ENCODE data around the gene MT1F.

MT1F gene

DNA sequence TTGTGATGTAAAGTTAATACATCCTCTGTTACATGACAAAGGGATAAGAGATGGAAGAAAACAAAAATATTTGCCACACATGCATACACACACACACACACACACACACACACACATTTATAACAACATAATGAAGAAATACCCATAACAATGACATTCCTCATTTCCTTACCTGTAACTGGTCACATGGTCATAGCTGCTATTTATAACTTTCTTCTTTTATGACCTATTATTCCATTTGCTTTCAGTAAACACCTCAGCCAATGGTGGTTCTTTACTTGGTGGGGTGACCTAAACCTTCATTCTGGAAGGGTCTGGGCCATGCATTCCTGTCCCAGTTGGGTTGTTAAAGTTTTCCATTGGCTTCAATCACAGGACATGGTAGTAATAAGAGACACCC, 44.1 kb upstream of the MT1F start:
- H3K18ac ChIP-seq (ENCODE audit: low read length): no peak overlapping the region
- no peak overlapping the region for H2AK5ac ChIP-seq (ENCODE audit: low read depth, low read length)
- H3K79me1 ChIP-seq (ENCODE audit: low read depth, low read length): no peaks in the 10 kb centered on the region
- H2BK120ac ChIP-seq (ENCODE audit: low read depth, low read length): no peak overlapping the region
- H3K23ac ChIP-seq (ENCODE audit: low read depth, low read length, poor library complexity): no peak overlapping the region
- H3K27me3 ChIP-seq (ENCODE audit: control insufficient read depth in 3 of 3, insufficient read depth in 3 of 3, low read depth in 1 of 3, low read length in 3 of 3): peaks cover 25 to 65% (median 61%) of the 10 kb centered on the region in 3 experiments
- H3K4me1 ChIP-seq (ENCODE audit: control insufficient read depth in 2 of 2, insufficient read depth in 1 of 2, low read depth in 1 of 2, low read length in 2 of 2): peaks cover 17 to 18% of the 10 kb centered on the region in 2 donors
- H3K4me2 ChIP-seq (ENCODE audit: insufficient read depth, low read length, poor library complexity, severe bottlenecking): no peak overlapping the region
- H3K9ac ChIP-seq (ENCODE audit: low read depth, low read length, poor library complexity): no peak overlapping the region
- no peaks in the 10 kb centered on the region for H3K36me3 ChIP-seq (replicated peaks in 1 of 2; ENCODE audit: control insufficient read depth in 2 of 2, insufficient read depth in 2 of 2, low read length in 2 of 2)
- H2BK12ac ChIP-seq (ENCODE audit: low read length): no peak overlapping the region
- H3K4me3 ChIP-seq (ENCODE audit: low read length in 2 of 2): no peak overlapping the region
- DNase-seq (ENCODE audit: low spot score): no peak
- peaks cover 0 to 5% of the 10 kb centered on the region in 2 donors for H3K9me3 ChIP-seq (replicated peaks in 1 of 2; ENCODE audit: control insufficient read depth in 2 of 2, insufficient read depth in 1 of 2, low read depth in 1 of 2, low read length in 2 of 2)
- H2AFZ ChIP-seq (ENCODE audit: low read length): no peak overlapping the region
- no peak overlapping the region for H4K91ac ChIP-seq (ENCODE audit: low read depth, low read length, poor library complexity)
- no peak overlapping the region for H3K27ac ChIP-seq (replicated peaks; ENCODE audit: low read length)
- H2BK5ac ChIP-seq (ENCODE audit: low read length): no peak overlapping the region
- H4K8ac ChIP-seq (ENCODE audit: low read depth, low read length): no peak overlapping the region
- no peak overlapping the region for H3K4ac ChIP-seq (ENCODE audit: low read length)
- H3K14ac ChIP-seq (ENCODE audit: low read length): no peak overlapping the region
- H2BK15ac ChIP-seq (ENCODE audit: low read length): no peak overlapping the region

- no peak overlapping the region for H3K4me2 ChIP-seq (ENCODE audit: insufficient read depth, low read length, poor library complexity, severe bottlenecking)
- H2AK5ac ChIP-seq (ENCODE audit: low read depth, low read length): no peak overlapping the region
- H3K9ac ChIP-seq (ENCODE audit: low read depth, low read length, poor library complexity): no peak overlapping the region
- peaks cover 9 to 13% of the 10 kb centered on the region in 2 donors for H3K4me1 ChIP-seq (ENCODE audit: control insufficient read depth in 2 of 2, insufficient read depth in 1 of 2, low read depth in 1 of 2, low read length in 2 of 2)
- no peak overlapping the region for H3K23ac ChIP-seq (ENCODE audit: low read depth, low read length, poor library complexity)
- H3K9me3 ChIP-seq (replicated peaks in 1 of 2; ENCODE audit: control insufficient read depth in 2 of 2, insufficient read depth in 1 of 2, low read depth in 1 of 2, low read length in 2 of 2): peaks cover 0 to 5% of the 10 kb centered on the region in 2 donors
- no peak overlapping the region for H3K4me3 ChIP-seq (ENCODE audit: low read length in 2 of 2)
- H4K91ac ChIP-seq (ENCODE audit: low read depth, low read length, poor library complexity): no peak overlapping the region
- no peak overlapping the region for H2BK120ac ChIP-seq (ENCODE audit: low read depth, low read length)
- H4K8ac ChIP-seq (ENCODE audit: low read depth, low read length): no peak overlapping the region
- no peak for DNase-seq (ENCODE audit: low spot score)
- H3K27me3 ChIP-seq (ENCODE audit: control insufficient read depth in 3 of 3, insufficient read depth in 3 of 3, low read depth in 1 of 3, low read length in 3 of 3): peaks cover 23 to 64% (median 63%) of the 10 kb centered on the region in 3 experiments
- H3K27ac ChIP-seq (replicated peaks; ENCODE audit: low read length): no peak overlapping the region
- H2AFZ ChIP-seq (ENCODE audit: low read length): no peak overlapping the region
- no peaks in the 10 kb centered on the region for H3K36me3 ChIP-seq (replicated peaks in 1 of 2; ENCODE audit: control insufficient read depth in 2 of 2, insufficient read depth in 2 of 2, low read length in 2 of 2)
- no peak overlapping the region for H3K14ac ChIP-seq (ENCODE audit: low read length)
- no peak overlapping the region for H2BK5ac ChIP-seq (ENCODE audit: low read length)
- no peak overlapping the region for H3K4ac ChIP-seq (ENCODE audit: low read length)
- no peak overlapping the region for H2BK15ac ChIP-seq (ENCODE audit: low read length)
- no peaks in the 10 kb centered on the region for H3K79me1 ChIP-seq (ENCODE audit: low read depth, low read length)
- H3K18ac ChIP-seq (ENCODE audit: low read length): no peak overlapping the region
- no peak overlapping the region for H2BK12ac ChIP-seq (ENCODE audit: low read length)
These were observed 43.2 kb upstream of the MT1F start for GRCh38 chr16:56614549-56614991.

GRCh38 chr16:56615353-56615752, 42.4 kb upstream of the MT1F start:
- no peak overlapping the region for H3K4me2 ChIP-seq (ENCODE audit: insufficient read depth, low read length, poor library complexity, severe bottlenecking)
- H2BK12ac ChIP-seq (ENCODE audit: low read length): no peak overlapping the region
- peaks cover 0 to 5% of the 10 kb centered on the region in 2 donors for H3K9me3 ChIP-seq (replicated peaks in 1 of 2; ENCODE audit: control insufficient read depth in 2 of 2, insufficient read depth in 1 of 2, low read depth in 1 of 2, low read length in 2 of 2)
- no peak overlapping the region for H3K14ac ChIP-seq (ENCODE audit: low read length)
- peaks cover 19 to 69% (median 61%) of the 10 kb centered on the region in 3 experiments for H3K27me3 ChIP-seq (ENCODE audit: control insufficient read depth in 3 of 3, insufficient read depth in 3 of 3, low read depth in 1 of 3, low read length in 3 of 3)
- H3K9ac ChIP-seq (ENCODE audit: low read depth, low read length, poor library complexity): no peak overlapping the region
- DNase-seq (ENCODE audit: low spot score): no peak
- no peak overlapping the region for H2AK5ac ChIP-seq (ENCODE audit: low read depth, low read length)
- H3K36me3 ChIP-seq (replicated peaks in 1 of 2; ENCODE audit: control insufficient read depth in 2 of 2, insufficient read depth in 2 of 2, low read length in 2 of 2): no peaks in the 10 kb centered on the region
- no peak overlapping the region for H3K23ac ChIP-seq (ENCODE audit: low read depth, low read length, poor library complexity)
- no peak overlapping the region for H4K91ac ChIP-seq (ENCODE audit: low read depth, low read length, poor library complexity)
- no peak overlapping the region for H2AFZ ChIP-seq (ENCODE audit: low read length)
- H3K4me3 ChIP-seq (ENCODE audit: low read length in 2 of 2): no peak overlapping the region
- no peak overlapping the region for H3K27ac ChIP-seq (replicated peaks; ENCODE audit: low read length)
- peaks cover 2 to 7% of the 10 kb centered on the region in 2 donors for H3K4me1 ChIP-seq (ENCODE audit: control insufficient read depth in 2 of 2, insufficient read depth in 1 of 2, low read depth in 1 of 2, low read length in 2 of 2)
- H2BK5ac ChIP-seq (ENCODE audit: low read length): no peak overlapping the region
- H3K4ac ChIP-seq (ENCODE audit: low read length): no peak overlapping the region
- no peaks in the 10 kb centered on the region for H3K79me1 ChIP-seq (ENCODE audit: low read depth, low read length)
- H2BK15ac ChIP-seq (ENCODE audit: low read length): no peak overlapping the region
- no peak overlapping the region for H2BK120ac ChIP-seq (ENCODE audit: low read depth, low read length)
- no CpG with 5 or more reads among the region's 3 CpGs for WGBS, 2 donors (ENCODE audit: extremely low coverage in 2 of 2, insufficient read length in 2 of 2, insufficient replicate concordance in 1 of 2)
- no peak overlapping the region for H4K8ac ChIP-seq (ENCODE audit: low read depth, low read length)
- no peak overlapping the region for H3K18ac ChIP-seq (ENCODE audit: low read length)

GRCh38 chr16:56616608-56617211, 41.0 kb upstream of the MT1F start:
- H3K4me1 ChIP-seq (ENCODE audit: control insufficient read depth in 2 of 2, insufficient read depth in 1 of 2, low read depth in 1 of 2, low read length in 2 of 2): peaks cover 0 to 5% of the 10 kb centered on the region in 2 donors
- H4K91ac ChIP-seq (ENCODE audit: low read depth, low read length, poor library complexity): no peak overlapping the region
- H3K27ac ChIP-seq (replicated peaks; ENCODE audit: low read length): no peak overlapping the region
- no peak overlapping the region for H2BK5ac ChIP-seq (ENCODE audit: low read length)
- H2BK15ac ChIP-seq (ENCODE audit: low read length): no peak overlapping the region
- no peak overlapping the region for H2AK5ac ChIP-seq (ENCODE audit: low read depth, low read length)
- H2AFZ ChIP-seq (ENCODE audit: low read length): peak overlapping the region; percentile 78
- H3K79me1 ChIP-seq (ENCODE audit: low read depth, low read length): no peaks in the 10 kb centered on the region
- H3K4me2 ChIP-seq (ENCODE audit: insufficient read depth, low read length, poor library complexity, severe bottlenecking): peak overlapping the region; percentile 36
- no peak overlapping the region for H3K18ac ChIP-seq (ENCODE audit: low read length)
- H3K36me3 ChIP-seq (replicated peaks in 1 of 2; ENCODE audit: control insufficient read depth in 2 of 2, insufficient read depth in 2 of 2, low read length in 2 of 2): no peaks in the 10 kb centered on the region
- no peak overlapping the region for H3K14ac ChIP-seq (ENCODE audit: low read length)
- peaks cover 19 to 75% (median 53%) of the 10 kb centered on the region in 3 experiments for H3K27me3 ChIP-seq (ENCODE audit: control insufficient read depth in 3 of 3, insufficient read depth in 3 of 3, low read depth in 1 of 3, low read length in 3 of 3)
- H3K4me3 ChIP-seq (ENCODE audit: low read length in 2 of 2): peak overlapping the region in 1 of 2 donors; percentile 42
- H3K4ac ChIP-seq (ENCODE audit: low read length): no peak overlapping the region
- no peak overlapping the region for H2BK12ac ChIP-seq (ENCODE audit: low read length)
- H2BK120ac ChIP-seq (ENCODE audit: low read depth, low read length): no peak overlapping the region
- H3K9ac ChIP-seq (ENCODE audit: low read depth, low read length, poor library complexity): peak overlapping the region; percentile 13
- no CpG with 5 or more reads among the region's 23 CpGs for WGBS, 2 donors (ENCODE audit: extremely low coverage in 2 of 2, insufficient read length in 2 of 2, insufficient replicate concordance in 1 of 2)
- peak overlapping the region; percentile 3 for H3K23ac ChIP-seq (ENCODE audit: low read depth, low read length, poor library complexity)
- H3K9me3 ChIP-seq (replicated peaks in 1 of 2; ENCODE audit: control insufficient read depth in 2 of 2, insufficient read depth in 1 of 2, low read depth in 1 of 2, low read length in 2 of 2): peaks cover 0 to 5% of the 10 kb centered on the region in 2 donors
- no peak overlapping the region for H4K8ac ChIP-seq (ENCODE audit: low read depth, low read length)
- no peak for DNase-seq (ENCODE audit: low spot score)

All from neuronal stem cell (in vitro differentiated cells).